GM23338 (cell line): ENCODE results near the gene OR52B6. TPM values are rescaled to one million over a fixed set of nuclear protein-coding genes. Genes with fewer than 3 reads are reported as not detected.

ENCODE experiments used
- ATAC-seq: fragments of 200-7000 bp; cut with Tn5 transposase; 3 replicates; pipeline ENCODE4 v1.9.1; 2020
- DNase-seq: peaks from one replicate; pipeline ENCODE4 v3.0.0-alpha.2; 2015; ENCODE audit warnings: low spot score
- H2AFZ ChIP-seq: fragments of 200-600 bp; sonication (generic); 2 replicates; pipeline ENCODE4 v1.8.0; 2016; ENCODE audit warnings: antibody characterized with exemption, mild to moderate bottlenecking, moderate library complexity
- H3F3A ChIP-seq: fragments of 200-600 bp; sonication (generic); replicated peaks from 2 replicates; pipeline ENCODE4 v1.8.0; 2017; ENCODE audit warnings: antibody characterized with exemption, mixed run types, low read depth
- H3K27ac ChIP-seq: fragments of 200-600 bp; sonication (generic); 2 replicates; pipeline ENCODE4 v1.6.1; 2016; ENCODE audit warnings: low read depth
- H3K27me3 ChIP-seq: fragments of 200-600 bp; sonication (generic); 2 replicates; pipeline ENCODE4 v1.8.0; 2016; ENCODE audit warnings: mild to moderate bottlenecking, mixed run types, moderate library complexity; ENCODE audit not compliant: insufficient read depth
- H3K36me3 ChIP-seq: fragments of 200-600 bp; sonication (generic); 2 replicates; pipeline ENCODE4 v1.8.0; 2016; ENCODE audit warnings: mild to moderate bottlenecking; ENCODE audit not compliant: insufficient read depth
- H3K4me1 ChIP-seq: fragments of 200-600 bp; sonication (generic); 2 replicates; pipeline ENCODE4 v1.8.0; 2016; ENCODE audit warnings: mild to moderate bottlenecking, moderate library complexity; ENCODE audit not compliant: insufficient read depth
- H3K4me2 ChIP-seq: fragments of 200-600 bp; sonication (generic); 2 replicates; pipeline ENCODE4 v1.7.1; 2017; ENCODE audit warnings: mixed run types
- H3K4me3 ChIP-seq: fragments of 200-600 bp; sonication (generic); 2 replicates; pipeline ENCODE4 v1.6.1; 2016; ENCODE audit warnings: mixed run types
- H3K79me2 ChIP-seq: fragments of 200-600 bp; sonication (generic); replicated peaks from 2 replicates; pipeline ENCODE4 v1.8.0; 2017; ENCODE audit warnings: mild to moderate bottlenecking; ENCODE audit not compliant: insufficient read depth
- H3K9me2 ChIP-seq: fragments of 200-600 bp; sonication (generic); 2 replicates; pipeline ENCODE4 v1.8.0; 2017; ENCODE audit not compliant: insufficient read depth
- H4K20me1 ChIP-seq: fragments of 200-600 bp; sonication (generic); replicated peaks from 2 replicates; pipeline ENCODE4 v1.8.0; 2017; ENCODE audit warnings: mild to moderate bottlenecking; ENCODE audit not compliant: insufficient read depth
- H3K27ac Mint-ChIP-seq: 2 replicates; pipeline ENCODE4 v1.8.0; 2020; ENCODE audit warnings: inconsistent platforms, mild to moderate bottlenecking, moderate library complexity, mixed read lengths
- H3K27me3 Mint-ChIP-seq: 3 replicates; pipeline ENCODE4 v1.8.0; 2022; ENCODE audit warnings: low read depth, mild to moderate bottlenecking, moderate library complexity, mixed read lengths, inconsistent platforms; ENCODE audit not compliant: insufficient read depth, poor library complexity
- H3K36me3 Mint-ChIP-seq: 3 replicates; pipeline ENCODE4 v1.8.0; 2021; ENCODE audit warnings: low read depth, mild to moderate bottlenecking, inconsistent platforms, moderate library complexity, mixed read lengths
- H3K4me1 Mint-ChIP-seq: 3 replicates; pipeline ENCODE4 v1.8.0; 2020; ENCODE audit warnings: mild to moderate bottlenecking, inconsistent platforms, mixed read lengths
- H3K4me3 Mint-ChIP-seq: 3 replicates; pipeline ENCODE4 v1.8.0; 2021; ENCODE audit warnings: moderate library complexity, mild to moderate bottlenecking, inconsistent platforms, mixed read lengths
- H3K9me3 Mint-ChIP-seq: 3 replicates; pipeline ENCODE4 v1.8.0; 2020; ENCODE audit warnings: moderate library complexity, mild to moderate bottlenecking, inconsistent platforms, mixed read lengths
- EZH2 ChIP-seq: fragments of 200-600 bp; sonication (generic); IDR thresholded peaks from one replicate; pipeline ENCODE4 v1.8.0; 2017; ENCODE audit warnings: antibody characterized with exemption, mild to moderate bottlenecking, low read depth; ENCODE audit not compliant: unreplicated experiment
- EZH2phosphoT487 ChIP-seq: fragments of 200-600 bp; sonication (generic); IDR thresholded peaks from one replicate; pipeline ENCODE4 v1.8.1; 2018; ENCODE audit warnings: antibody characterized with exemption; ENCODE audit not compliant: unreplicated experiment
- JUNB ChIP-seq: IDR thresholded peaks from one replicate; pipeline ENCODE4 v1.6.1; 2016; ENCODE audit warnings: antibody characterized with exemption; ENCODE audit not compliant: unreplicated experiment
- NANOG ChIP-seq: IDR thresholded peaks from 2 replicates; pipeline ENCODE4 v1.6.1; 2016; ENCODE audit warnings: antibody characterized with exemption, borderline replicate concordance
- POLR2AphosphoS5 ChIP-seq: IDR thresholded peaks from 2 replicates; pipeline ENCODE4 v1.6.1; 2016; ENCODE audit warnings: antibody characterized with exemption, low read depth
- STAT1 ChIP-seq: IDR thresholded peaks from one replicate; pipeline ENCODE4 v1.6.1; 2016; ENCODE audit warnings: antibody characterized with exemption; ENCODE audit not compliant: unreplicated experiment
- ZNF114 ChIP-seq: fragments of 250-450 bp; sonication (Bioruptor Pico); IDR thresholded peaks from 2 replicates; pipeline ENCODE4 v1.5.0; 2020; ENCODE audit warnings: mild to moderate bottlenecking, moderate library complexity
- ZNF331 ChIP-seq: fragments of 250-450 bp; sonication (Bioruptor Pico); IDR thresholded peaks from 2 replicates; pipeline ENCODE4 v1.5.0; 2020; ENCODE audit warnings: low read depth, mild to moderate bottlenecking, moderate library complexity
- polyA plus RNA-seq: library from polyadenylated mRNA; unstranded; fragments of >200 nt; fragmentation: Nextera tagmentation; extraction: Ambion mirVana; gene quantifications from 2 replicates; pipeline ENCODE4 v1.2.1, GENCODE V29; 2016
- total RNA-seq: library from RNA; depleted of rRNA; stranded (reverse); fragments of >200 nt; shearing (Covaris generic); gene quantifications from 2 replicates; pipeline ENCODE4 v1.2.3, GENCODE V29; 2014
- TF ChIP-seq, protein P1 (sequence below), 2 experiments: fragments of 200-600 bp in 1 of 2; sonication (generic) in 1 of 2; conservative IDR thresholded peaks; 2 replicates each; pipeline versions ENCODE4 v1.5.1 to v1.6.1; 2016 to 2017; ENCODE audit warnings: antibody characterized with exemption in 2 of 2, low read depth in 2 of 2, mild to moderate bottlenecking in 2 of 2, moderate library complexity in 1 of 2
- TF ChIP-seq, protein P2 (sequence below): IDR thresholded peaks from one replicate; pipeline ENCODE4 v1.6.1; 2018; ENCODE audit warnings: antibody characterized with exemption; ENCODE audit not compliant: unreplicated experiment
- TF ChIP-seq, protein P3 (sequence below): IDR thresholded peaks from 2 replicates; pipeline ENCODE4 v1.6.1; 2016; ENCODE audit warnings: antibody characterized with exemption

The OR52B6 gene
- total and polyA plus RNA-seq, 2 experiments from 2014 or later, result not detected

DNA sequence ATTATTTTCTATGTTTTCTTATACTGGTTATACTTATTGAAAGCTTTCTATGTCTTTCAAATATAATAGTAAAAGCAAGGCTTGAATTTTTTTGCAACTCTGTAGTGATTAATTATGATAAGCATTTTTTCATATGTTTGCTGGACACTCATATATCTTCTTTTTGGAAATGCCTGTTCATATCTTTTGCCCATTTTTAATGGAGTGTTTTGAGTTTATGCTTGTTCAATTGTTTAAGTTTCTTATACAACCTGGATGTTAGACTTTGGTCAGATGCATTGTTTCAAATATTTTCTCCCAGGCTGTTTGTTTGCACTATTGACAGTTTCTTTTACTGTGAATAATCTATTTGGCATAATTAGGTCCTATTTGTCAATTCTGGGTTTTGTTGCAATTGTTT is 44.2 kb upstream of the OR52B6 start:
- no peak overlapping the region for H3K27ac ChIP-seq
- Mint-ChIP-seq H3K4me3 (no peak overlapping the region), H3K9me3 (peaks cover 3% of the 10 kb centered on the region; the same call in 1 of the 3 replicates), H3K36me3 (no peaks in the 10 kb centered on the region), H3K4me1 (no peaks in the 10 kb centered on the region), H3K27ac (no peak overlapping the region), H3K27me3 (no peaks in the 10 kb centered on the region)
- no peak overlapping the region for H3K4me3 ChIP-seq
- no peaks in the 10 kb centered on the region for H3K36me3 ChIP-seq
- H3K4me2 ChIP-seq, result no peak overlapping the region
- no peak for DNase-seq
- TF ChIP-seq, protein P1, sequence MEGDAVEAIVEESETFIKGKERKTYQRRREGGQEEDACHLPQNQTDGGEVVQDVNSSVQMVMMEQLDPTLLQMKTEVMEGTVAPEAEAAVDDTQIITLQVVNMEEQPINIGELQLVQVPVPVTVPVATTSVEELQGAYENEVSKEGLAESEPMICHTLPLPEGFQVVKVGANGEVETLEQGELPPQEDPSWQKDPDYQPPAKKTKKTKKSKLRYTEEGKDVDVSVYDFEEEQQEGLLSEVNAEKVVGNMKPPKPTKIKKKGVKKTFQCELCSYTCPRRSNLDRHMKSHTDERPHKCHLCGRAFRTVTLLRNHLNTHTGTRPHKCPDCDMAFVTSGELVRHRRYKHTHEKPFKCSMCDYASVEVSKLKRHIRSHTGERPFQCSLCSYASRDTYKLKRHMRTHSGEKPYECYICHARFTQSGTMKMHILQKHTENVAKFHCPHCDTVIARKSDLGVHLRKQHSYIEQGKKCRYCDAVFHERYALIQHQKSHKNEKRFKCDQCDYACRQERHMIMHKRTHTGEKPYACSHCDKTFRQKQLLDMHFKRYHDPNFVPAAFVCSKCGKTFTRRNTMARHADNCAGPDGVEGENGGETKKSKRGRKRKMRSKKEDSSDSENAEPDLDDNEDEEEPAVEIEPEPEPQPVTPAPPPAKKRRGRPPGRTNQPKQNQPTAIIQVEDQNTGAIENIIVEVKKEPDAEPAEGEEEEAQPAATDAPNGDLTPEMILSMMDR (conservative IDR thresholded peaks at IDR 0.05; ENCODE audit: low read depth in 2 of 2), result no peak
- no peak for TF ChIP-seq ZNF331 (CRISPR knock-in tag)
- TF ChIP-seq STAT1, result no peak
- TF ChIP-seq, protein P2, sequence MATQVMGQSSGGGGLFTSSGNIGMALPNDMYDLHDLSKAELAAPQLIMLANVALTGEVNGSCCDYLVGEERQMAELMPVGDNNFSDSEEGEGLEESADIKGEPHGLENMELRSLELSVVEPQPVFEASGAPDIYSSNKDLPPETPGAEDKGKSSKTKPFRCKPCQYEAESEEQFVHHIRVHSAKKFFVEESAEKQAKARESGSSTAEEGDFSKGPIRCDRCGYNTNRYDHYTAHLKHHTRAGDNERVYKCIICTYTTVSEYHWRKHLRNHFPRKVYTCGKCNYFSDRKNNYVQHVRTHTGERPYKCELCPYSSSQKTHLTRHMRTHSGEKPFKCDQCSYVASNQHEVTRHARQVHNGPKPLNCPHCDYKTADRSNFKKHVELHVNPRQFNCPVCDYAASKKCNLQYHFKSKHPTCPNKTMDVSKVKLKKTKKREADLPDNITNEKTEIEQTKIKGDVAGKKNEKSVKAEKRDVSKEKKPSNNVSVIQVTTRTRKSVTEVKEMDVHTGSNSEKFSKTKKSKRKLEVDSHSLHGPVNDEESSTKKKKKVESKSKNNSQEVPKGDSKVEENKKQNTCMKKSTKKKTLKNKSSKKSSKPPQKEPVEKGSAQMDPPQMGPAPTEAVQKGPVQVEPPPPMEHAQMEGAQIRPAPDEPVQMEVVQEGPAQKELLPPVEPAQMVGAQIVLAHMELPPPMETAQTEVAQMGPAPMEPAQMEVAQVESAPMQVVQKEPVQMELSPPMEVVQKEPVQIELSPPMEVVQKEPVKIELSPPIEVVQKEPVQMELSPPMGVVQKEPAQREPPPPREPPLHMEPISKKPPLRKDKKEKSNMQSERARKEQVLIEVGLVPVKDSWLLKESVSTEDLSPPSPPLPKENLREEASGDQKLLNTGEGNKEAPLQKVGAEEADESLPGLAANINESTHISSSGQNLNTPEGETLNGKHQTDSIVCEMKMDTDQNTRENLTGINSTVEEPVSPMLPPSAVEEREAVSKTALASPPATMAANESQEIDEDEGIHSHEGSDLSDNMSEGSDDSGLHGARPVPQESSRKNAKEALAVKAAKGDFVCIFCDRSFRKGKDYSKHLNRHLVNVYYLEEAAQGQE, result no peak
- TF ChIP-seq, protein P3, sequence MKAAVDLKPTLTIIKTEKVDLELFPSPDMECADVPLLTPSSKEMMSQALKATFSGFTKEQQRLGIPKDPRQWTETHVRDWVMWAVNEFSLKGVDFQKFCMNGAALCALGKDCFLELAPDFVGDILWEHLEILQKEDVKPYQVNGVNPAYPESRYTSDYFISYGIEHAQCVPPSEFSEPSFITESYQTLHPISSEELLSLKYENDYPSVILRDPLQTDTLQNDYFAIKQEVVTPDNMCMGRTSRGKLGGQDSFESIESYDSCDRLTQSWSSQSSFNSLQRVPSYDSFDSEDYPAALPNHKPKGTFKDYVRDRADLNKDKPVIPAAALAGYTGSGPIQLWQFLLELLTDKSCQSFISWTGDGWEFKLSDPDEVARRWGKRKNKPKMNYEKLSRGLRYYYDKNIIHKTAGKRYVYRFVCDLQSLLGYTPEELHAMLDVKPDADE, result no peak
- TF ChIP-seq EZH2, result no peak
- TF ChIP-seq EZH2phosphoT487, result no peak
- TF ChIP-seq JUNB, result no peak
- TF ChIP-seq POLR2AphosphoS5, result no peak
- no peak for TF ChIP-seq ZNF114 (CRISPR knock-in tag)
- TF ChIP-seq NANOG, result no peak
- H3K4me1 ChIP-seq, result no peaks in the 10 kb centered on the region
- no peak for ATAC-seq
- H3F3A ChIP-seq, result no peaks in the 10 kb centered on the region
- H4K20me1 ChIP-seq, result no peaks in the 10 kb centered on the region
- no peaks in the 10 kb centered on the region for H3K9me2 ChIP-seq
- H2AFZ ChIP-seq, result no peak overlapping the region
- no peaks in the 10 kb centered on the region for H3K79me2 ChIP-seq
- no peaks in the 10 kb centered on the region for H3K27me3 ChIP-seq
